ACHN (cell line): ENCODE data around the gene DIP2C.
"Not testable (repeated sequence)": the region's sequence is repeated elsewhere in the genome, so short reads cannot be mapped to it uniquely, and the experiment has no call there.

Source experiments
- DNase-seq: peaks from one replicate; pipeline ENCODE4 v3.0.0-alpha.2; 2015
- in situ Hi-C: cut with HindIII; loops from 2 replicates; pipeline ENCODE4 v1.10.0; 2017; ENCODE audit warnings: low sequenced_read_pairs, low pct_ligation_motif_present, low pct_unique_long_range_greater_than_20kb

The DIP2C gene

GRCh38 chr10:320771-321170 is 368.7 kb downstream of the DIP2C start:
- in situ Hi-C loops = no loop called here
- DNase-seq = no peak

GRCh38 chr10:317926-318325 is 371.5 kb downstream of the DIP2C start:
- in situ Hi-C loops = no loop called here
- DNase-seq = no peak

GRCh38 chr10:317271-317769 is 372.1 kb downstream of the DIP2C start:
- in situ Hi-C loops = no loop called here
- DNase-seq = peak; percentile 23

GRCh38 chr10:316390-316789 is 373.1 kb downstream of the DIP2C start:
- no peak for DNase-seq
- in situ Hi-C loops = no loop called here

GRCh38 chr10:314871-315270 is 374.6 kb downstream of the DIP2C start:
- no peak for DNase-seq
- in situ Hi-C loops = no loop called here

- in situ Hi-C loops = no loop called here
- DNase-seq = no peak
These were observed 375.1 kb downstream of the DIP2C start for GRCh38 chr10:314381-314780.

- in situ Hi-C loops = no loop called here
- no peak for DNase-seq
These were observed 377.4 kb downstream of the DIP2C start for GRCh38 chr10:311901-312665.

GRCh38 chr10:310976-311639 is 378.4 kb downstream of the DIP2C start:
- no peak for DNase-seq
- in situ Hi-C loops = no loop called here

GRCh38 chr10:310371-310770 is 379.1 kb downstream of the DIP2C start:
- in situ Hi-C loops = no loop called here
- DNase-seq = no peak

GRCh38 chr10:308572-309085 is 380.8 kb downstream of the DIP2C start:
- DNase-seq = no peak
- in situ Hi-C loops = no loop called here

GRCh38 chr10:308101-308500 is 381.4 kb downstream of the DIP2C start:
- DNase-seq = no peak
- in situ Hi-C loops = no loop called here

- in situ Hi-C loops = no loop called here
These were observed 381.8 kb downstream of the DIP2C start for GRCh38 chr10:307659-308058.

GRCh38 chr10:306675-307185 is 382.7 kb downstream of the DIP2C start:
- no peak for DNase-seq
- in situ Hi-C loops = no loop called here

More at GRCh38 chr10:307659-308058, 381.8 kb downstream of the DIP2C start:
- no peak for DNase-seq

- in situ Hi-C loops = no loop called here
- DNase-seq = no peak
These were observed 383.3 kb downstream of the DIP2C start for GRCh38 chr10:306007-306674.

- in situ Hi-C loops = no loop called here
- no peak for DNase-seq
These were observed 384.4 kb downstream of the DIP2C start for GRCh38 chr10:305034-305433.

GRCh38 chr10:301536-301935 is 387.9 kb downstream of the DIP2C start:
- no peak for DNase-seq

GRCh38 chr10:300580-300979 is 388.9 kb downstream of the DIP2C start:
- in situ Hi-C loops, DNase-seq: not testable (repeated sequence)

More at GRCh38 chr10:301536-301935, 387.9 kb downstream of the DIP2C start:
- in situ Hi-C loops = no loop called here

- in situ Hi-C loops = no loop called here
- DNase-seq = no peak
These were observed 389.5 kb downstream of the DIP2C start for GRCh38 chr10:299969-300368.

GRCh38 chr10:299512-299911 is 390.0 kb downstream of the DIP2C start:
- in situ Hi-C loops = no loop called here
- no peak for DNase-seq
